Kidney epithelial cell (primary cell): ENCODE data around the gene FAM13C. TPM values are rescaled to one million over a fixed set of nuclear protein-coding genes. Genes with fewer than 3 reads are reported as not detected.

ENCODE experiments used
- DNase-seq: peaks from one replicate; pipeline ENCODE4 v3.0.0-alpha.2; 2010; ENCODE audit warnings: low read depth
- H3K27me3 ChIP-seq: 2 replicates; pipeline ENCODE4 v1.6.0; 2011; ENCODE audit warnings: low read length; ENCODE audit not compliant: control insufficient read depth, insufficient read depth
- H3K36me3 ChIP-seq: 2 replicates; pipeline ENCODE4 v1.5.1; 2011; ENCODE audit warnings: low read length; ENCODE audit not compliant: control insufficient read depth, insufficient read depth
- H3K4me3 ChIP-seq: 2 replicates; pipeline ENCODE4 v1.5.1; 2011; ENCODE audit warnings: low read depth, mild to moderate bottlenecking, control low read depth, low read length
- total RNA-seq: library from RNA; depleted of rRNA; stranded (reverse); fragments of >200 nt; gene quantifications from 2 replicates; pipeline ENCODE4 v1.2.3, GENCODE V29; 2015
- TF ChIP-seq, protein P1 (sequence below): IDR thresholded peaks from 2 replicates; pipeline ENCODE4 v1.5.1; 2011; ENCODE audit warnings: mild to moderate bottlenecking, moderate library complexity, low read length, control low read depth, inconsistent platforms; ENCODE audit not compliant: insufficient read depth, poor library complexity, severe bottlenecking

Gene FAM13C
- total RNA-seq, 1 donor from 2014 or later: 0.21 TPM

DNA sequence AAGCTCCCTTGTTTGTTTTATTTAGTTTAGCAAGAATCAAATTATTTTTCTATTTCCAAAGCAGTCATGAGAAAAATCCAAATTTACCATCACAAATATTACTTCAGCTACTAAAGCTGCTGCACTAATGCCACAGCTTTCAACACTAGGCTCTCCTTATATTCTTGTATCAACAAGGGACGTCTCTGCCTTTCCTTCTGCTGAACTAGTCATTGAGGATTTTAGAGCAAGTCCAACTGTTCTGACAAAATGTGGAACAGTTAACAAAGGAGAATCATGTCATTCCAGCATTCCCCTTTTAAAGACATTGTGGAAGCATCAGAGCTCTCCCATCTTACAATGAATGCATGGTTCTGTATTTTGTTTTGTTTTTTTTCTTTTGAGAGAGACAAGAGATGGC, 28.6 kb downstream of the FAM13C start:
- no peak overlapping the region for H3K4me3 ChIP-seq
- no peaks in the 10 kb centered on the region for H3K27me3 ChIP-seq
- no peaks in the 10 kb centered on the region for H3K36me3 ChIP-seq
- TF ChIP-seq, protein P1, sequence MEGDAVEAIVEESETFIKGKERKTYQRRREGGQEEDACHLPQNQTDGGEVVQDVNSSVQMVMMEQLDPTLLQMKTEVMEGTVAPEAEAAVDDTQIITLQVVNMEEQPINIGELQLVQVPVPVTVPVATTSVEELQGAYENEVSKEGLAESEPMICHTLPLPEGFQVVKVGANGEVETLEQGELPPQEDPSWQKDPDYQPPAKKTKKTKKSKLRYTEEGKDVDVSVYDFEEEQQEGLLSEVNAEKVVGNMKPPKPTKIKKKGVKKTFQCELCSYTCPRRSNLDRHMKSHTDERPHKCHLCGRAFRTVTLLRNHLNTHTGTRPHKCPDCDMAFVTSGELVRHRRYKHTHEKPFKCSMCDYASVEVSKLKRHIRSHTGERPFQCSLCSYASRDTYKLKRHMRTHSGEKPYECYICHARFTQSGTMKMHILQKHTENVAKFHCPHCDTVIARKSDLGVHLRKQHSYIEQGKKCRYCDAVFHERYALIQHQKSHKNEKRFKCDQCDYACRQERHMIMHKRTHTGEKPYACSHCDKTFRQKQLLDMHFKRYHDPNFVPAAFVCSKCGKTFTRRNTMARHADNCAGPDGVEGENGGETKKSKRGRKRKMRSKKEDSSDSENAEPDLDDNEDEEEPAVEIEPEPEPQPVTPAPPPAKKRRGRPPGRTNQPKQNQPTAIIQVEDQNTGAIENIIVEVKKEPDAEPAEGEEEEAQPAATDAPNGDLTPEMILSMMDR: no peak
- no peak for DNase-seq

DNA sequence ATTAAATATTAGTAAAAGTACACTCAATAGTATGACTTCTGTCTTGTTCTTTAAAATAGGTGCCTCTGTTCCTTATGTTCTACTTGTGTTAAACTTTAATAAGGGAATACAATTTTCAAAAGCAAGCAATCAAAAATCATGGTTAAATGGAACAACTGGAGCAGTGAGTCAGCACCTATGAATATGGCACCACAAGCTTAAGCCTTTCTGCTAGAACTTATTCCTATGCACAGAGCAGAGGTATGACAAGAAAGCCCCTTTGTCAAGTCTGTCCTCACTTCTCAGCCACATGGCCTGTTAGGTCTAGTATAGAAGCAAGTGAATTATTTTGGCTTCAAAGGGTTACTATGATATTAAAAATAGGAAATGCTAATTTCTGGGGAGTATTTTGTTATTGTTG, 29.8 kb downstream of the FAM13C start:
- no peak for DNase-seq
- Histone ChIP-seq H3K4me3 (no peak overlapping the region), H3K27me3 (no peaks in the 10 kb centered on the region), H3K36me3 (no peaks in the 10 kb centered on the region)
- TF ChIP-seq, protein P1: no peak

DNA sequence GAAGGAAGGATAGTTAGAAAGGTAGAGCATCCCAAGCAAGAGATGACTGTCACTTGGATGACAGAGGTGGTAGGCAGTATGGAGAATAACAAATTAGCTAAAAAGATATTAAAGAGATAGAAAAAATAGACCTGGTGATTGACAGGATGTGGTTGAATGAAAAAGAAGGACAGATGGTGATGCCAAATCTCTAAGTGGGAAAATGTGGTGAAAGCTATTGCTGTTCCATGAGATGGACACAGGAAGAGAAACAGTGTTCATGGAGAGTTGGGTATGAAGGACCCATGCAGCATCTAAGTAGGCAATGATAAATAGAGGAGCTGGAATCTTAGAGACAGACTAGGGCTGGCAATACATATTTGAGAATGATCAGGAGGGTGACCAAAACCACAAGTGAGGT, 30.7 kb downstream of the FAM13C start:
- H3K4me3 ChIP-seq: no peak overlapping the region
- TF ChIP-seq, protein P1: no peak
- H3K36me3 ChIP-seq: no peaks in the 10 kb centered on the region
- DNase-seq: no peak
- no peaks in the 10 kb centered on the region for H3K27me3 ChIP-seq

DNA sequence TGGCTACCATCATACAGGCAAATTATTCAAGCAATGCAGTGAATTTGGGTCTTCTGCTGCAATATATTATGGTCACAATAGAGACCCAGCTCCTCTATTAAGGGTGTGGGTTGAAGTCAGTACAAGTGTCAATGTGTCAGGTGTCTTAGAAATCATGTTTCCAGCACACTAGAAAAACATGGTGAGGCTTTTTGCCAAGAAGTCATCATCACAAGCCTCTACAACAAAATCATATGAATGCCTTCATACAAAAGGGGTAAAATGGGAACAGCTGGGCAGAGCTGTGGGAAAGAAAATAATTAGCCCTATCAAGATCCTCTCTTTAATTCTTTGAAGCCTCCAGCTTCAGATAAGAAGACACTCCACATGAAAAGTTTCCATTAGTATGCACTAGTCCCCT, 37.2 kb downstream of the FAM13C start:
- Histone ChIP-seq H3K4me3 (no peak overlapping the region), H3K27me3 (no peaks in the 10 kb centered on the region), H3K36me3 (no peaks in the 10 kb centered on the region)
- TF ChIP-seq, protein P1: no peak
- no peak for DNase-seq

DNA sequence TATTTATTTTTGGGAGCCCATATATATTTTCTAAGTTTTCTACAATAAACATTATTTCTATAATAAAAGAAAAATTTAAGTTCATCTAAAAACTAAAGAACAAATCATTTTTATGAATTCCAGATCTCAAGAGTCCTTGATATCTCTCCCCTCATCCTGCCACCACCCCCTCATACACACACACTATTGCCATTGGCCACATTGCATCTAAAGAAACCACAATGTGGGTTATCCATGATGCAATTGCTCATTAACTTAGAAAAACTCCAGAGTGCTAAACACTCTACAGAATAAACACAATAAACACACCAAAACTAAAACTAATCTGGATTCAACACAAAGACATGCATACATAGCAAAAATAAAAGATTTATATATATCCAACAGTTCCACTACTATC, 37.8 kb downstream of the FAM13C start:
- Histone ChIP-seq H3K36me3 (no peaks in the 10 kb centered on the region), H3K27me3 (no peaks in the 10 kb centered on the region), H3K4me3 (no peak overlapping the region)
- DNase-seq: no peak
- TF ChIP-seq, protein P1: no peak

DNA sequence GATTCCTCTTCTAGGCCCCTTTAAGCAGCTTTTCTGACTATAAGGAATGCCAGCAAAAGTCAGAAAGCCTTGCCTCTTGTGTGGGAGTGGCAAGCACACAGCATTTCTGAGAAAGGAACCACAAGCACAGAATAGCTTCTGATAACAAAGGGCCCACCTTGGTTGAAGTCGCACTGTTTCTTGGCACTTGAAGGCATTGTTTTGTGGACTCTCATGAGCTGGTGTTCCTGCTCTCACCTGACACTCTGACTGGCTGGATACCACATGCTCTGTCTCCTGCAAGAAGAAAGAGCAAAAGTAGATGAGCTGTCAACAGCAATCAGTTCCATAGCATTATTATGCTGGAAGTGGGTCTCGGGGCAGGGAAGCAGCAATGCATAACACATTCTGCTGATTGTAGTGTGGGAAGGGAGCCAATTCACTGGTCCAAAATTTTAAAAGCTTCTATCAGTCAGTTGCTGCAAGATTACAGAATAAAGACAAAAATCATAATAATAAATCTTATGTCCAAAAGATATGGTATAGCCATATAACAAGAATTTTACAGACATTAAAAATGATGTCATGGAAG, 38.4 kb downstream of the FAM13C start:
- Histone ChIP-seq H3K4me3 (no peak overlapping the region), H3K36me3 (no peaks in the 10 kb centered on the region), H3K27me3 (no peaks in the 10 kb centered on the region)
- no peak for DNase-seq
- TF ChIP-seq, protein P1: no peak
